Middle frontal gyrus (tissue), 1 donor: ENCODE results near the gene PPP3CA.
"Not testable (repeated sequence)": the region's sequence is repeated elsewhere in the genome, so short reads cannot be mapped to it uniquely, and the experiment has no call there.

Experiments used
- DNase-seq: peaks from one replicate; pipeline ENCODE4 v3.0.0-alpha.2; 2015; ENCODE audit warnings: low spot score; ENCODE audit errors: extremely low spot score

PPP3CA gene

GRCh38 chr4:101103381-101104142 lies 243.8 kb downstream of the PPP3CA start:
- DNase-seq: no peak

- DNase-seq: no peak
Measured at GRCh38 chr4:101102114-101102742, 245.1 kb downstream of the PPP3CA start.

DNA sequence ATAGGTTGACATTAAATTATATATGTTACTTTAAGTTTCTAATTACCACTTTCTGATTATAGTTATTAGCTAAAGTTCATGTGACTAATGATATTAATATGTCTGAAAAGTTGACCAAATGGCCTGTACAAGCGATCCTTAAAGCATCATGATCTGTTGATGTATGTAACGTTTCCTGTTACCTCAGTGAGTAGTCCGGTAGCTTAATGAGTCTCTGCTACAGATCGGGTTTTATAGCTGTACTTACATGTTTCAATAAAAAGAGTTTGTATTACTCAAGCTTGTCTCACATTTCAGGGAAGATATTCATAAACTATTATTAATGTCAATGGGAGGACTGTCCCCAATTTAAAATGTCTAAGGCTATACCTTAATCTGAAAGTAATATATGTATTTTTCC lies 246.3 kb downstream of the PPP3CA start:
- no peak for DNase-seq

DNA sequence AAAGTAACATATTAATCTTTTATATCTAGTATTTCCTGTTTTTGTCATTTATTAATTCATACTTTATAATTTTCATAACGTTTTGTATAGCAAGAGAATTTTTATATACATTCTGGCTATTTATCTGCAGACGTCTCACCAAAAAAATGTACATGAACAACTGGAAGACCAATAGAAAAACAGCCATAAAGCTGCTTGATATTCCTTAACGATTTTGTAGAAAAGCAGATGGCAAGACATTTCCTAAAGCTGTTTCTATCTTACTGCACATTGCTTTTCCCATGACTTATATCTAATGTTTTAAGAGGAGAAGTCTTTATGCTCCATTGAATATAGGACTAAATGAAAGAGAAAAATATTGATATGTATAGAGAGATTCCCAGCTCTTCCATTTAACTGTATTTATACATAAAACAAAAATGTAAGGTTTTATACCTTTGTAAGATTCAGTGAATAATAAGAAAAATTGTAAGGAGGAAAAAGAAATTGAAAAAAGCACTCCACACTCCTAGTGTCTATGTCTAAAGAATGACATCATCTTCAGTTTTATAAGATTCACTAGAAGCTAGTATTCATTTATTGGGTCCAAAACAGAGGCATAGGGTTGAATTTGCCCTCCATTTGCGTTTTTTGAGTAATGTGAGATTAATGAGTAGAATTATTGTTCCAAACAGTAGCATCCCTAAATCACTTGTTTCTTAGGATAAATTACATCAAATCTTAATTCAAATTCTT lies 248.5 kb downstream of the PPP3CA start:
- DNase-seq: no peak

DNA sequence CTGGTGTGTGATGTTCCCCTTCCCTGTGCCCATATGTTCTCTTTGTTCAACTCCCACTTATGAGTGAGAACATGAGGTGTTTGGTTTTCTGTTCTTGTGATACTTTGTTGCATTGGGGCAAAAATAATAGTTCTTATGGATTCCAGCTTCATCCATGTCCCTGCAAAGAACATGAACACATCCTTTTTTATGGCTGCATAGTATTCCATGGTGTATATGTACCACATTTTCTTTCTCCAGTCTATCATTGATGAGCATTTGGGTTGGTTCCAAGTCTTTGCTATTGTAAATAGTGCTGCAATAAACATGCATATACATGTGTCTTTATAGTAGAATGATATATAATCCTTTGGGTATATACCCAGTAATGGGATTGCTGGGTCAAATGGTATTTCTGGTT lies 254.7 kb downstream of the PPP3CA start:
- not testable (repeated sequence) for DNase-seq

- no peak for DNase-seq
Measured at GRCh38 chr4:101089168-101089567, 258.2 kb downstream of the PPP3CA start.

DNA sequence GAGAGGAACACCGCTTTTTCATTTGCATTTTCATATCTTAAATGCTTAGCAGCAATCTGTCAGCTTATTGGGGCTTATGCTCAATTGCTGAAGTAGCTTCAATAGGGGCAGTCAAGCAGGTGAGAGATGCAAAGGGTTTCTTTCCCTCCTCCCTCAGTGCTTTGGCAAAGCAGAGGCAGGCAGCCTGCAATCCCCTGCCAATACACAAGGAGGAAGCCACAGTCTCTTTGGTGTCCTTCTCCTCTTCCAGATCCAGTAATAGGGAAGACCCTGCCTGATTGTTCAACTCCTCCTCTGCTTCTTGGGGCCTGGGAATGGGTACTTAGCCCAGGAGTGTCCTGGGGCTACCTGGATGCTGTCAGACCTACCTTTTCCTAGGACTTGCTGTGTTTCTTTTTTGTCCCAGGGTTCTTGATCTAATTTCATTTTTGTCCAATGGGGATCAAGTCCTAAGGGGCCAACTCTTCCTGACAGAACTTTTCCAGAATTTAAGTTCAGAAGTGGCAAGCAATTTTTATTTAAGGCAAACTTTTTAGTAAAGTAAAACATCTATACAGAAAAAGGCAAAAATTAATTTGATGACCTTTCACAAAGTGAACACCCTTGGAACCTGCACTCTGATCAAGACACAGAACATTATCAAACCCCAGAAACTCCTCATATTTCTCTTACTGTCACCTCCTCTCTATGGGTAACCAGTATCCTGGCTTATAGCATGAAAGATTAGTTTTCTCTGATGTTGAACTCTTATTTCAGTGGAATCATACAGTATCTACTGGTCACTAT lies 260.3 kb downstream of the PPP3CA start:
- no peak for DNase-seq

DNA sequence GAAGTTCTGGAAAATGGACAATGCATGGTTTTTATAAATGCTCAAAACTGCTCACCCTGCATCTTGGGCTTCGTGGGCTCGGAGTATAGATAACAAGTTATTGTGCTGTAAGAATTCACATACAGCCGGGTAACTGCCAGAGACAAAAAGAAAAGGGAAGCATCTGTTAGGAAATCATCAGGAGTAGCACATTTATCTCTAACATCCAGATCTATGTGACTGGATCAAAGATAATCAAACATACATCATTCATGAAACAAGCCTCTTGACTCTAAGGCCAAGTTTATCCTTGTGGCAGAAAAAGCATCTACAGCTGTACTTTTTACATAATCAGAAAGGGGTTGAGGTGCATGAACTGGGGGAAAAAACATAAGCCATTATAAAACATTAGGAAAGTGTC lies 264.2 kb downstream of the PPP3CA start:
- no peak for DNase-seq

DNA sequence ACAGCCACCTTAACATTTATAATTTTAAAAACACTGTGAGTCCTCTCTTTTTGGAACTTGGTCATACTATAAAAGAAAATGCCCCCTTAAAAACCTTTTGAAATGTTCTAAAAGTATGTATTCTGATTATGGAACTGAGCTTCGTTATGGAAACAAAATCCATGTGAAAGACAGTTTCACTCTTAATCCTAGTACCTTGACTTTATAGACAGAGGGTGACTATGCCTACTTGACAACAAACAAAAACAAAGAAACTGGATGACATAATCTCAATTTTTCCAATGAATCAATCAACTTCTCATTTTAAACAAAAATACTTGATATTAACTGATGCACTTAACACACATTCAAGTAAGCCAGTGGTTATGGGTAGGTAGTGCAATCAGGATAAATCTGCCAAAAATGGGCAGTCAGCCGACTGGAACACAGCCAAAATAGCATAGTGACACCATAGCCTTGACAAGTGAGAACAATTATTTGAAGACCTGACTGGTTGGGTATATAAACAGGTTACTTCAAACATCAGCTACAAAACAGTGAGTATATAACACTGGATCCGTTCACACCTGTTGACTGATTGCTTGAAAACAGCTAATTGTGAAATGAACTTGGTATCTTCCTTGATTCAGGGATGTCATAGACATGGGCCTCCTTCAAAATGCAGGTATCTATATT lies 265.5 kb downstream of the PPP3CA start:
- no peak for DNase-seq

- no peak for DNase-seq
Measured at GRCh38 chr4:101081166-101081565, 266.2 kb downstream of the PPP3CA start.

- DNase-seq: no peak
Measured at GRCh38 chr4:101078950-101079349, 268.4 kb downstream of the PPP3CA start.

DNA sequence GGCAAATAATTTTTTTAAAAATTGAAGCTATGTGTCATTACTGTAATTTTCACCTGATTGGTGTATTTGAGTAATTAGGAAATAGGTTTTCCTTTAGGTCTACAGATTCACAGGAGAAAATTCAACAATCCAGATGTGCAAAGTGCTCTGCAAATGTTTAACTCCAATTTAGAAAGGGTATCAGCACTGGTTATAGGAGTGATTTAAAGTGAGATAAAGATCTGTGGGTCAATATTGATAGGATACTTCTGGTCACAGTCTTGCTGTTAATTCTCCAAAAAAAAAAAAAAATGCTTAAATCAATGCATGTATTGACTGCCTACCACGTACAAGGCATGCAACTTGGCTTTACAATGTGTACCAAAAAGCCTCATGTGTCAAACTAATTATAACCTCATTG lies 271.3 kb downstream of the PPP3CA start:
- no peak for DNase-seq

DNA sequence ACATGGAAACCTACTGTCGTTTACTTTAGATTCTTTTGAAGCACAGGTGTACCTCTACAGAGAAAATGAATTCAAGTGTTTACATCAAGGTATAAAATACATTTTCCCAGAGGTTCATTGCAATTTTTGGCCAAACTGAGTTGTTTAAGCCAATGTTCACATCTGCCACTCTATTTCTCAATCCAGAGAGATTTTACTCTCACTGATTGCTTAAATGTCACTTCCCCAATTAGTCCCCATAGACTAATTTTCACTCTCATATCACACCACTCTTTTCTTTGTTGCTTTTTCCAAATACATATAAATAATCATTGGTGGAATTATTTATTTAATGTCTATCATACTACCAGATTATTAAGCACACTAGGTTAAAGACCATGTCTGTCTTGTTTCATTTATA lies 271.8 kb downstream of the PPP3CA start:
- DNase-seq: no peak

DNA sequence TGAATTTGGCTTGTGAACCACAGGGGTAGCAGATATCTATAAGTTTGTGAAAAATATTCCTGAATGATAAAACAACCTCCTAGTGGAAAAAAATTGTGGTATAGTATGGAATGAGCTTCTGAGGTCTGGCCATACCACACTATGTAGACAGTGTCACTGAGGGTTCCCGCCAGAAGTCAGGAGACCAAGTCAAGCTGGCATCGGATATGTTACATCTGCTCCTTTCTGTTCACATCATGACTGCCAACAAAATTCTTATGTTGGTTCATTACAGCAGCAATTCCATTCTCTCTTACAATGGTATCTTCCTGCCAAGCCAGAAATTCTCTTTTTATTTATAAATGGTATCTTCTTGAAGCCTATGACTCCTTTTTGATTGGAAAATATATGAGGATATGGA lies 273.0 kb downstream of the PPP3CA start:
- DNase-seq: no peak

- no peak for DNase-seq
Measured at GRCh38 chr4:101071241-101071640, 276.1 kb downstream of the PPP3CA start.

- DNase-seq: no peak
Measured at GRCh38 chr4:101068115-101068514, 279.2 kb downstream of the PPP3CA start.

- DNase-seq: no peak
Measured at GRCh38 chr4:101067383-101067782, 279.9 kb downstream of the PPP3CA start.

- DNase-seq: no peak
Measured at GRCh38 chr4:101066626-101067170, 280.6 kb downstream of the PPP3CA start.

GRCh38 chr4:101065935-101066485 lies 281.3 kb downstream of the PPP3CA start:
- DNase-seq: no peak

DNA sequence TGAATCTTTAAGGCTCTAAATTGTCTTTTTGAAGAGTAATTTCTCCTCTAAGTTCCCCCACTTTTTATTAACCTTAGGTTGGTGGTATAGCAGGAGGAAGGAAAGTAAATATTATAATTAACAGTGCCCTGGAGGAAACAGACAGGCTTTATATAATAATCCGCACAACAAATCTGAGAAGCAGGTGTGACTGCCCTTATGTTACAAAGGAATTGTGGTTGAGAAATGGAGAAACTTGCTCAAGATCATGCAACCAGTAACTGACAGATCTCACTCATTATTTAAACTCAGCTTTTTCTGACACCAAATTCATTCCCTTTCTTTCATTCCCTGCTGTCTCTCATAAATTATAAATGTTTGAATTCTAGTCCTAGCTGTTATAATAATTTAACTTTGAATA lies 282.0 kb downstream of the PPP3CA start:
- DNase-seq: no peak
